Endodermal cell (in vitro differentiated cells): ENCODE results near the gene EFCAB6. TPM values are rescaled to one million over a fixed set of nuclear protein-coding genes. Genes with fewer than 3 reads are reported as not detected.

Experiments
- DNase-seq: peaks from one replicate; pipeline ENCODE4 v3.0.0-alpha.2; 2017
- H3K27ac ChIP-seq: 2 replicates; pipeline ENCODE4 v1.5.1; 2013; ENCODE audit warnings: mild to moderate bottlenecking, low read depth, low read length, moderate library complexity
- H3K27me3 ChIP-seq: 2 replicates; pipeline ENCODE4 v1.6.1; 2013; ENCODE audit warnings: mild to moderate bottlenecking, low read length, moderate library complexity; ENCODE audit not compliant: insufficient read depth, control insufficient read depth, poor library complexity, severe bottlenecking
- H3K36me3 ChIP-seq: 2 replicates; pipeline ENCODE4 v1.7.0; 2013; ENCODE audit warnings: mild to moderate bottlenecking, low read length, moderate library complexity; ENCODE audit not compliant: control insufficient read depth, insufficient read depth
- H3K4me1 ChIP-seq: one replicate; pipeline ENCODE4 v1.7.0; 2013; ENCODE audit warnings: low read length; ENCODE audit not compliant: control insufficient read depth, insufficient read depth
- H3K4me3 ChIP-seq: 2 replicates; pipeline ENCODE4 v1.5.1; 2013; ENCODE audit warnings: mild to moderate bottlenecking, low read length, moderate library complexity
- H3K9ac ChIP-seq: 2 replicates; pipeline ENCODE4 v1.6.1; 2013; ENCODE audit warnings: mild to moderate bottlenecking, low read length, moderate library complexity; ENCODE audit not compliant: poor library complexity, severe bottlenecking; ENCODE audit errors: extremely low read depth
- H3K9me3 ChIP-seq: 2 replicates; pipeline ENCODE4 v1.6.1; 2013; ENCODE audit warnings: mild to moderate bottlenecking, low read length, moderate library complexity; ENCODE audit not compliant: control insufficient read depth
- H3K27ac Mint-ChIP-seq: 2 replicates; pipeline ENCODE4 v1.8.0; 2020; ENCODE audit warnings: mixed read lengths
- H3K27me3 Mint-ChIP-seq: 2 replicates; pipeline ENCODE4 v1.8.0; 2021; ENCODE audit warnings: mild to moderate bottlenecking, mixed read lengths; ENCODE audit not compliant: insufficient read depth
- H3K36me3 Mint-ChIP-seq: 2 replicates; pipeline ENCODE4 v1.8.0; 2020; ENCODE audit warnings: low read depth, mixed read lengths
- H3K4me1 Mint-ChIP-seq: 2 replicates; pipeline ENCODE4 v1.8.0; 2020; ENCODE audit warnings: mixed read lengths
- H3K4me3 Mint-ChIP-seq: 2 replicates; pipeline ENCODE4 v1.8.0; 2020; ENCODE audit warnings: mild to moderate bottlenecking, moderate library complexity, mixed read lengths
- H3K9me3 Mint-ChIP-seq: 2 replicates; pipeline ENCODE4 v1.8.0; 2020; ENCODE audit warnings: mild to moderate bottlenecking, mixed read lengths
- CTCF ChIP-seq: fragments of 200-600 bp; sonication (generic); conservative IDR thresholded peaks from 2 replicates; pipeline ENCODE4 v1.5.0; 2021; ENCODE audit warnings: antibody characterized with exemption, mild to moderate bottlenecking
- WGBS, 2 experiments: methylation state at CpG; one replicate each; pipeline versions ENCODE4 v1.1.5 to v1.1.7; 2013; ENCODE audit warnings: missing lambda C conversion rate in 2 of 2, mixed read lengths in 1 of 2; ENCODE audit not compliant: insufficient coverage in 1 of 2, insufficient read length in 1 of 2; 5-methylcytosine and 5-hydroxymethylcytosine counted together
- total RNA-seq, 2 donors: library from RNA; stranded (reverse); fragmentation: NEBNext Ultra II Directional in 1 of 2; extraction: Animal tissue kit (Norgen Biotek cat#: 25700) in 1 of 2; gene quantifications; 2 replicates in 1 of 2; 3 replicates in 1 of 2; pipeline ENCODE4 v1.2.1, GENCODE V29; 2021

Gene EFCAB6
- total RNA-seq, 2 donors from 2014 or later = 1.8 to 2.0 TPM

GRCh38 chr22:43681731-43682360 lies 130.3 kb downstream of the EFCAB6 start:
- H3K9ac ChIP-seq = no peak overlapping the region
- Mint-ChIP-seq H3K4me1 (no peaks in the 10 kb centered on the region), H3K36me3 (no peaks in the 10 kb centered on the region), H3K4me3 (no peak overlapping the region), H3K9me3 (peaks cover 7% of the 10 kb centered on the region), H3K27ac (no peak overlapping the region), H3K27me3 (peaks cover 35% of the 10 kb centered on the region)
- peaks cover 7% of the 10 kb centered on the region for H3K9me3 ChIP-seq
- H3K27me3 ChIP-seq = no peaks in the 10 kb centered on the region
- H3K27ac ChIP-seq = no peak overlapping the region
- no peak overlapping the region for H3K4me3 ChIP-seq
- H3K36me3 ChIP-seq = no peaks in the 10 kb centered on the region
- no peaks in the 10 kb centered on the region for H3K4me1 ChIP-seq
- TF ChIP-seq CTCF = no peak
- WGBS, 2 experiments = 72 to 88% methylated on average over 1 to 5 of the region's 6 CpGs
- DNase-seq = no peak

DNA sequence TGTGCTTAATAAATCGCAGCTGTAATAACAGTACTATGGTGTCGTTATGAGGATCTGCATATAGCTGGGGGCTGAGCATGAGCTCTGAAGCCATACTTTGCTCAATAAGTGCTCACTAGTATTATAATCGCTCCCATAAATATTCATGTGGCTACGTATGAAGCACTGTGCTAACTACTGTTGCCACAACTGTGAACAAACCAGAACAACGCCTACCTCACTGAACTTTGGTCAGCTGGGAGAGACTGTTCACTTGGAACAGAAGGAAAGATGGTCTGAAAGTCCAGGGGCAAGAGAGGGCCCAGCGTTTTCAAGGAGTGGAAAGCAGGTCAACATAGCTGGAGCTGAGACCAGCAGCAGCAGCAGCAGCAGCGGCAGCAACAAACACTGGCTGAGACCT lies 141.6 kb downstream of the EFCAB6 start:
- WGBS, 2 experiments = 89 to 93% methylated on average over 6 to 7 of the region's 7 CpGs
- H3K4me3 ChIP-seq = no peak overlapping the region
- Mint-ChIP-seq H3K9me3 (no peaks in the 10 kb centered on the region), H3K4me1 (no peaks in the 10 kb centered on the region), H3K27ac (no peak overlapping the region), H3K36me3 (no peaks in the 10 kb centered on the region), H3K4me3 (no peak overlapping the region), H3K27me3 (no peaks in the 10 kb centered on the region)
- no peak overlapping the region for H3K9ac ChIP-seq
- no peaks in the 10 kb centered on the region for H3K36me3 ChIP-seq
- H3K27me3 ChIP-seq = no peaks in the 10 kb centered on the region
- H3K4me1 ChIP-seq = no peaks in the 10 kb centered on the region
- TF ChIP-seq CTCF = no peak
- H3K9me3 ChIP-seq = no peaks in the 10 kb centered on the region
- no peak overlapping the region for H3K27ac ChIP-seq
- no peak for DNase-seq

DNA sequence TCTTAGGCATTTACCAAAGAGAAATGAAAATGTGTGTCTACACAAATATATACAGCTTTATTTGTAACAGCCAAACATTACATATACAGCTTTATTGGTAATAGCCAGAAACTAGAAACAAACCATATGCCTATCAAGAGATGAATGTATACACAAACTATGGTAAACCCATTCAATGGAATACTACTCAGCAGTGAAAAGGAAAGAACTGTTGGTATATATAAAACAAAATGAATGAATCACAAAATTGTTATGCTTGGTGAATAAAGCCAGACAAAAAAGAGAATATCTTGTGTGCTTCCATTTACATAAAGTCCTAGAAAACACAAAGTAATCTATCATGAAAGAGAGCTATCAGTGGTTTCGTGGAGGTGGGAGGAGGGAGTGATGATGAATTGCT lies 142.9 kb downstream of the EFCAB6 start:
- H3K4me3 Mint-ChIP-seq = no peak overlapping the region
- Histone ChIP-seq H3K27me3 (no peaks in the 10 kb centered on the region), H3K4me1 (no peaks in the 10 kb centered on the region), H3K36me3 (no peaks in the 10 kb centered on the region), H3K27ac (no peak overlapping the region), H3K9me3 (no peaks in the 10 kb centered on the region), H3K4me3 (no peak overlapping the region), H3K9ac (no peak overlapping the region)
- no peak for TF ChIP-seq CTCF
- no peak overlapping the region for H3K27ac Mint-ChIP-seq
- WGBS, 2 experiments = 24% methylated on average over 1 of the region's 1 CpG; no CpG with 5 or more reads in 1 of the 2 experiments
- H3K4me1 Mint-ChIP-seq = no peaks in the 10 kb centered on the region
- no peaks in the 10 kb centered on the region for H3K36me3 Mint-ChIP-seq
- no peaks in the 10 kb centered on the region for H3K9me3 Mint-ChIP-seq
- H3K27me3 Mint-ChIP-seq = no peaks in the 10 kb centered on the region
- no peak for DNase-seq
